G401 (cell line): ENCODE measurements around the gene DTL. TPM values are rescaled to one million over a fixed set of nuclear protein-coding genes. Genes with fewer than 3 reads are reported as not detected.
A peak's percentile ranks its signal among the peaks of the same experiment; 100 is the strongest.

Experiments
- DNase-seq: peaks from one replicate; pipeline ENCODE4 v3.0.0-alpha.2; 2015; ENCODE audit warnings: low spot score
- in situ Hi-C: cut with HindIII; loops from 2 replicates; pipeline ENCODE4 v1.10.0; 2016; ENCODE audit warnings: low sequenced_read_pairs, mixed read lengths
- total RNA-seq: library from RNA; depleted of rRNA; stranded (reverse); fragments of >200 nt; shearing (Covaris generic); gene quantifications from 2 replicates; pipeline ENCODE4 v1.2.3, GENCODE V29; 2014

Gene DTL
- total RNA-seq, 1 experiment from 2014 or later: 38.1 TPM

GRCh38 chr1:212078826-212079225 lies 43.3 kb downstream of the DTL start:
- in situ Hi-C loops: no loop called here
- DNase-seq: no peak

GRCh38 chr1:212082765-212083406 lies 47.3 kb downstream of the DTL start:
- in situ Hi-C loops: no loop called here
- DNase-seq: no peak

- in situ Hi-C loops: no loop called here
These were observed 54.1 kb downstream of the DTL start for GRCh38 chr1:212089560-212090163.

DNA sequence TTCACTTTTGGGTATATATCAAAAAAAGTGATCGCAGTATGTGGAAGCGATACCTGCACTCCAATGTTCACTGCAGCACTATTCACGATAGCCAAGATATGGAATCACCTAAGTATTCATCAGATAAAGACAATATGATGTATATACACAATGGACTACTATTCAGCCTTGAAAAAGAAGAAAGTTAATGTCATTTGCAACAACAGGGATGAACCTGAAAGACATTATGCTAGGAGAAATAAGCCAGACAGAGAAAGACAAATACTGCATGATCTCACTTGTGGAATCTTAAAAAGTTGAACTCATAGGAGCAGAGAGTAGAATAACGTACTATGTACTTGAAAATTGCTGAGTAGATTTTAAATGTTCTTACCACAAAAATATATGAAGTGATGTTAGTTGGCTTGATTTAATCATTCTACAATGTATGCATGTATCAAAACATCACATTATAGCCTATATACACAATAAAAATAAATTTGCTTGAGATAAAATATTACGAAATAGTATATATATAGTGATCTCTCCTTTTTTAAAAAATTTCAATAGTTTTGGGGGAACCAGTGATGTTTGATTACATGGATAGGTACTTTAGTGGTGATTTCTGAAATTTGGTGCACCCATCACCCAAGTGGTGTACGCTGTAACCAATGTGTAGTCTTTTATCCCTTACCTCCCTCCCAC lies 56.0 kb downstream of the DTL start:
- in situ Hi-C loops: no loop called here
- no peak for DNase-seq

More at GRCh38 chr1:212089560-212090163, 54.1 kb downstream of the DTL start:
- no peak for DNase-seq

- in situ Hi-C loops: no loop called here
- DNase-seq: no peak
These were observed 61.8 kb downstream of the DTL start for GRCh38 chr1:212097360-212097759.

- no peak for DNase-seq
- in situ Hi-C loops: no loop called here
These were observed 62.8 kb downstream of the DTL start for GRCh38 chr1:212098310-212098709.

GRCh38 chr1:212098771-212099170 lies 63.2 kb downstream of the DTL start:
- in situ Hi-C loops: no loop called here
- no peak for DNase-seq

DNA sequence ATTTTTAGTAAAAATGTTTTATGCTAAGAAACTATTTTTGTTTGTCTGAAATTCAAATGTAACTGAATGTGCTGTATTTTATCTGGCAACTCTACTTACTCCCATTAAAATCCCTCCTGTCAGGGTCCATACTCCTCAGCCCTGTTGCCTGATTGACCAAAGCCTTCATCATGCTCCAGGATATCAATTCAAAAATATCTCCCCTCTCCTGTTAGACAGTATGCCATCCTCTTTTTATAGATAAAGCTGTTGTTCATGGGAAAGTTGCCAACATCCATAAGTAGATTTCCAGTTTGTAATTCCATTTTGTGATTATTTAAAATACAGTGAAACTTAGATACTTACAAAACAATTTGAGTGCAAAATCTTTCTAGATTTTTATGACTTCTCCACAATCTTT lies 65.7 kb downstream of the DTL start:
- in situ Hi-C loops: no loop called here

DNA sequence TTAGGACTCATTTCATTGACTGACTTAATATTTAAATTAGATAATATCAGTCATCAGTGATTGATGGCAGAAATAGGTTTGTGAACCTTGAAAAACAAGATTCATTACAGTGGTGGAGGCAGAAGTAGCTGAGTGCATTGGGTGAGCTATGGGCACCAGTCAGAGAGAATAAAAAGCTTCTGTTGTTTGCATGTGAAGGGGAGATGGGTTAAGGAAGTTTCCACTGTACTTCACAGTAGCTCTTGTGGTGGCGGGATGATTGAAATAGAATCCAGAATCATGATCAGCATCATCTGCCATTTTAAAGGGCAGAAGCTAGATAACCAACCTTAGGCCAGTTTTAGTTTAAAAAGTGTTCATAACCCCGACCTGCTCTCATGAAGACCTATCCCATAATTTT lies 66.2 kb downstream of the DTL start:
- in situ Hi-C loops: no loop called here
- DNase-seq: no peak

More for the DNA sequence above, 65.7 kb downstream of the DTL start:
- no peak for DNase-seq

GRCh38 chr1:212104586-212105325 lies 69.2 kb downstream of the DTL start:
- in situ Hi-C loops: no loop called here
- no peak for DNase-seq

GRCh38 chr1:212106286-212106792 lies 70.8 kb downstream of the DTL start:
- in situ Hi-C loops: no loop called here

GRCh38 chr1:212107481-212107880 lies 71.9 kb downstream of the DTL start:
- no peak for DNase-seq
- in situ Hi-C loops: no loop called here

More at GRCh38 chr1:212106286-212106792, 70.8 kb downstream of the DTL start:
- no peak for DNase-seq

- no peak for DNase-seq
- in situ Hi-C loops: no loop called here
These were observed 72.6 kb downstream of the DTL start for GRCh38 chr1:212108187-212108586.

DNA sequence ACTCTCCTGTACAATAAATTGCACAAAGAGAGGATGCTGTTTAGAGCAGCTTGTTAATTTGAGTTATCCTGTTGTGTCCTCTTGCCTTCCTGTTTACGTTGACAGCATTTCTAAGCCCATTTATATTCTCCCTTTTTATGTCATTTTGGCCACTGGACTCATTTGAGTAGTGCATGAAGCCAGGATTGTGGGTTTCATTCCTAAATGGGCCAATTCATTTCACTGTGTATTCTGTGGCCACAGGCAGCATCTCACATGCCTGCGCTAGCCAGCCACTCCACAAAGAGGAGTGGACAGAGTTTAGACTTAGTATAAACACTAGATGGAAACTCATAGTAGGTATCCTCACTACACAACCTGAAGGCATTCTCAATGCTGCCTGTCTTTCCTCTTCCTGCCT lies 73.4 kb downstream of the DTL start:
- in situ Hi-C loops: no loop called here
- DNase-seq: no peak

GRCh38 chr1:212109728-212110127 lies 74.2 kb downstream of the DTL start:
- no peak for DNase-seq
- in situ Hi-C loops: no loop called here

- DNase-seq: peak; percentile 11
These were observed 75.1 kb downstream of the DTL start for GRCh38 chr1:212110617-212111016.

DNA sequence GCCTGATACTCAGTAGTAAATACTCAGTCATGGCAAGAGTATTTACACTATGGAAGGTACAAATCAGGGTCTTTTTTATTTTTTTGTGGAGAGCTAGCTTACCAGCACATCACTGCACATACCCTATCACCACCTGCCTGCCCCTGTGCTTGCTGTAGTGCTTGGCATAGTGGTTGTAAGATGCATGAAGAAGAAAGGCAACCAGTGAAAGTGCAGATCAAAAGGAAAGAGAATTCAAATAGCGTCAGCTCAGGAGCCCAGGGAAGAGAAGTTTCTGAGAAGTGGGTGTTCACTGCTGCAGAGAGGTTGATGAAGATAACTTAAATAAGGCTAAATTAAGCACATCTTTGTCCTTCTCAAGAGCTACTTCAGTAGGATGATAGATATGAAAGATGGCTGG lies 76.0 kb downstream of the DTL start:
- in situ Hi-C loops: no loop called here
- DNase-seq: no peak

More at GRCh38 chr1:212110617-212111016, 75.1 kb downstream of the DTL start:
- in situ Hi-C loops: no loop called here

- in situ Hi-C loops: no loop called here
- DNase-seq: no peak
These were observed 78.2 kb downstream of the DTL start for GRCh38 chr1:212113706-212114105.

DNA sequence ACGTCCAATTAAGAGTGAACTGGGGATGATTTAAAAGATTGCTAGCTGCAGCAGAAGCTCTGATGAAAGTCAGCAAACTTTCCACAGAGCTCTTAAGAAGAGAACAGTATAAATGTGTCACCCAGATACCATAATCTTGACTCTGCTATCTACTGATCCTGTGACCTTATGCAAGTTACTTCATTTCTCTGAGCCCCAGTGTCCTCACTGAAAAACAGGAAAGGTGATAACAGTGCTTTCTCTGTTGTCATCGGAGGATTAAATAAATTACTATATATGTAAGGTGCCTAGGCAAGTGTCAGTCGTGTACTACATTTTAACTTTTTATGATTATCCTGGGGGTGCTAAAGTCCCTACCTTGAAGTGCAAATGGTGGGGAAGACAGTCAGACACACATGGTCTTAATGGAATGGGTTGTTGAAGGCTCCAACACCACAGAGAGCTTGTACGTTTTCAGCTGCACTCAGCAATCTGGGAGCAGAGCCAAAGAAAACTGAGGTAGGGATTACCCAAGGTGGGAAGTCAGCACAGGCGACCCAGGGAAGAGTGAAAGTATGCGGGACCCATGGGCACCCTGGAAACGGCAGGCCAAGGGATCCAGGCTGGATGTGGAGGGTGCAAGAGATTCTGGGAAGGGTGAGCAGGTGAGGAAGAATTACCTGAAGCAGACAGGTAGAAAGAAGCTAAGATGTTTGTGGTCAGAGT lies 82.8 kb downstream of the DTL start:
- in situ Hi-C loops: no loop called here
- no peak for DNase-seq
